Activated gamma-delta T cell treated with anti-CD3 and anti-CD28 coated beads, Interleukin-2, amount 50 U/mL, for 16 hours (primary cell): ENCODE results near the gene FOSB.

ENCODE experiments used
- DNase-seq: peaks from one replicate; pipeline ENCODE4 v3.0.0-alpha.2; 2020; ENCODE audit warnings: low read depth

The FOSB gene

DNA sequence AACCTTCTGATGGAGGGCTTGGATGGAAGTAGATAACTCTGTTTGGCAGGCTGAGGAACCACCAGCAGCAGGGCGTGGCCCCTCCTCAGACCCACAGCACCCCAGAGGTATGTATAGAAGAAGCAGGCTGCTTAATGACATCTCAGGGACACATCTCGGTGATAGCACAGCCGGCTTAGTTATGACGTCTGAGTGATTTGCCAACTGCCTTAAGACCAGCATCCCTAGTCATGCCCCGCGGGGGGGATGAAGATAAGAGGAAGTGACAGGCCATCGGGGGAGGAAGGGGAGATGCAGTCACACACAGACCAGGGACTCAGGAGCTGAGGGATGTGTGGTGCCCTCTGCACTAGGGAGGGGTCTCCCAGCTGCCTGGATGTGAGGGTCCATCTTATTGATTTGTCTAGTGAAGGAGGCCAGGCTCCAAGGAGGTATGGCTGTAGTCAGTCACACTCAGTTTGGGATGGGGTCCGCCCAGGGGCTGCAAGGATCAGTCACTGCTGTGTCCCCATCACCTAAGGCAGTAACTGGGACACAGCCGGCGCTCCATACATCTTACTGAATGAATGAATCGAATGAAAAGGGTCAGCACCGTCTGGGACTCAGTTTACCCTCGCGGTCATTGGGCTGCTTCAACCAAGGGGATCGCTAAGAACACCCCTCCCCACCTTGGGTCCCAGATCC lies 24.9 kb upstream of the FOSB start:
- DNase-seq, result no peak

- peak; percentile 20 for DNase-seq
Measured at GRCh38 chr19:45443462-45444317, 24.1 kb upstream of the FOSB start.

GRCh38 chr19:45444318-45445041 lies 23.3 kb upstream of the FOSB start:
- DNase-seq, result peak; percentile 66

DNA sequence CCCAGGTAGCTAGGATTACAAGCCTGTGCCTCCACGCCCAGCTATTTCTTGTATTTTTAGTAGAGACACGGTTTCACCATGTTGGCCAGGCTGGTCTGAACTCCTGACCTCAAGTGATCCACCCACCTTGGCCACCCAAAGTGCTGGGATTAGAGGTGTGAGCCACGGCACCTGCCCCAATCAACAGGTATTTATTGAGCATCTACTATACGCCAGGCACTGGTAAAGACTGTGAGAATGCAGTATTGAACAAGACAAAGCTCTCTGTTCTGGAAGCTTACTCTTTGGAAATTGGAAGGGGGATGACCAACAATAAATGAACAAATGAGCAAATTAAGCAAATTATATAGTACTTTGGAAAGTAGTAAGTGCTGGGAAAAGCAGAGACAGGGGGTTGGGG lies 22.7 kb upstream of the FOSB start:
- no peak for DNase-seq

DNA sequence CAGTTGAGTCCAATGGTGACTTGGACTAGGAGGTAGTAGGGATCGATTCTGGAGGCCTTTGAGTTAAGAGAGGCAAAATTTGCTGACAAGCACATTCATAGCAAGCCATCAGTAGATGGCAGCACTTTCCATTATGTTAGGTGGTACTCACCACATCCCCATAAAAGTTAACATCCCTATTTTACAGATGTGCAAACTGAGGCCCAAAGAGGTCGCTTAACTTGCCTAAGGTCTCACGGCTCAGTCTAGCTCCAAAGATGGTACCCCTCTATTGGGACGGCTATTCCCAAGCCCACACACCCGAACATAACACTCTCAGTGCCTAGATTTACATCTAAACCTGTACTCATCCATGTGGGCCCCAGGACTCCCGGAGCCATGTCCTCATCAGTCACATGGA lies 21.5 kb upstream of the FOSB start:
- DNase-seq, result no peak

DNA sequence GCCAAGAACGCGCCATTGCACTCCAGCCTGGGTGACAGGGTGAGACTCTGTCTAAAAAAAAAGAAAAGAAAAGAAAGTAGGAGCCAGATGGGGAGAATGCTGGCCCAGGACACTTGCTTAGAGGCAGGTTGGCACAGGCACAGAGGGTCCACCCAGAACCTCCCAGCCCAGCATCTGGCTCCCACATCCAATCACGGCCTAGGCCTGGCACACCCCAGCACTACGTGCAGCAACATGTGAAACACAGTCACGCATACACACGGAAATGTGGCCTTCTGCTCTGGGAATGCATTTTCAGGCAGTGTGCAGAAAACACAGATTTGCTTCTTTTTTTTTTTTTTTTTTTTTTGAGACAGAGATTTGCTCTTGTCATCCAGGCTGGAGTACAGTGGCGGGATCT lies 20.9 kb upstream of the FOSB start:
- DNase-seq, result no peak

DNA sequence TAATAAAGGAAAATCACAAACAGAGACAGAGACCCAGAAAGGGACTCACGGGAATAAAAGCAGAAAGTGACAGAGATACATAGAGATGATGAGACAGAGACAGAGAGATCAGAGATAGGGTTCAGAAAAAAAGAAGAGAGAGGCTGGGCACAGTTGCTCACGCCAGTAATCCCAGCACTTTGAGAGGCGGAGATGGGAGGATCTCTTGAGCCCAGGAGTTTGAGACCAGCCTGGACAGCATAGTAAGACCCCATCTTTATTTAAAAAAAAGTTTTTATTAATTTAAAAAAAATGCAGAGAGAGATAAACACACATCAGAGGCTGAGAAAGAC lies 19.4 kb upstream of the FOSB start:
- DNase-seq, result no peak

- no peak for DNase-seq
Measured at GRCh38 chr19:45448887-45449299, 18.9 kb upstream of the FOSB start.

- DNase-seq, result no peak
Measured at GRCh38 chr19:45450012-45450333, 17.8 kb upstream of the FOSB start.

GRCh38 chr19:45451131-45451849 lies 16.5 kb upstream of the FOSB start:
- no peak for DNase-seq

DNA sequence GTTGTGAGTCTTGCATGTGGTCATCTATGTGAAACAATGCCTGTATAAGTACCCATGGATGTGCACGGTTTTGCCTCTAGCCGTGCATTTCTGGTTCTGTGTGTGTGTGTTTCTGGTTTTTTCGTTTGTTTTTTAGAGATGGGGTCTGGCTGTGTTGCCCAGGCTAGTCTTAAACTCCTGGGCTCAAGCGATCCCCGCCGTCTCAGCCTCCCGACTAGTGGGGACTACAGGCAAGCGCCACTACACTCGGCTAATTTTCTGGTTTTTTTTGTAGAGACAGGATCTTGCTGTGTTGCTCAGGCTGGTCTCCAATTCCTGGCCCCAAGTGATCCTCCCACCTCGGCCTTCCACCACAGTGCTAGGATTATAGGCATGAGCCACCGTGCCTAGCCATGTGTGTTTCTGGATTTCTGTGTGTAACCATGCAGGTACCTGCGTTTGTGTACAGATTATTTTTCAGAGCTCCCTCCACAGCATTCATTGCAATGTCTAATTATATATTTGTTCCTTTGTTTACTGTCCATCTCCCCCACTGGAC lies 15.9 kb upstream of the FOSB start:
- no peak for DNase-seq

GRCh38 chr19:45455707-45456499 lies 11.9 kb upstream of the FOSB start:
- peak; percentile 67 for DNase-seq

GRCh38 chr19:45456500-45456815 lies 11.3 kb upstream of the FOSB start:
- DNase-seq, result no peak

DNA sequence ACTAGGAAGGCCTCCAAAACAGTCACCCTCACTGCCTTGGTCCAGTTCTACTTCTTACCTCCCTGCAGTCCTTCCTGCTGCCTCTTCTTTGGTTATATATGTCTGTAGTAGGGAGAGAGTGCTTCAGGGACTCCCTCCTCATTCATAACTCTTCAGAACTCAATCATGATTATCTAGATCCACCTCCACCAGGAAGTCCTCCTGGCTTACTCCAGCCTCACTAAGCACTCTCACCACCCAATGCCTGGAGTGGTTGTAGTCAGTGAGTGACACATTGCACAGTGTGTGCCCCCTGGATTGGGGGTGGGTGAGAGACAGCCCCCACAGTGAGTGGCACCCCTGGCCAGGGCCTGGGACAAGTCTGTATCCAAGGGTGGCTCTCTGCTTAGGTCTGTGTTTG lies 10.0 kb upstream of the FOSB start:
- DNase-seq, result no peak

DNA sequence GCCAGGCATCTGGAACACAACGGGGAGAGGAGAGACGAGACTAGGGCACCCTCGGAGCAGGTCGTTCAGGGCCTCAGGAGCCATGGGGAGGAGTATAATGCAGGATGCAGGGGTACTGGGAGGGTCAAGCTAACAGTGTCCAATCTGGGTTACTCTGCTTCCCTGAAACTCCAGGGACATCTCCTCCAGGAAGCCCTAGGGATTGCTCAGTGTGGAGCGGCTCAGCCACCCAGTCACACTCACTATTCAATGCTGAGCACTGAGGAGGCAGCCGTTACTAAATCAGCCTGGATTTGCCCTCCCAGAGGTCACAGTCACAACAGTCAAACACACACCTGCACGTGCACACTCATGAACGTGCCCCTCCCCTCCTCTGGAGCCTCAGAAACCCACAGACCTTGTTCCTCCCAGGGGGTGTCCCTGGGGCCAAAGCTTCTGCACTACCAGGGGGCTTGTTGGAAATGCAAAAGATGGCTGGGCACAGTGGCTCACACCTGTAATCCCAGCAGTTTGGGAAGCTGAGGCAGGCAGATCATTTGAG lies 6.9 kb upstream of the FOSB start:
- no peak for DNase-seq

DNA sequence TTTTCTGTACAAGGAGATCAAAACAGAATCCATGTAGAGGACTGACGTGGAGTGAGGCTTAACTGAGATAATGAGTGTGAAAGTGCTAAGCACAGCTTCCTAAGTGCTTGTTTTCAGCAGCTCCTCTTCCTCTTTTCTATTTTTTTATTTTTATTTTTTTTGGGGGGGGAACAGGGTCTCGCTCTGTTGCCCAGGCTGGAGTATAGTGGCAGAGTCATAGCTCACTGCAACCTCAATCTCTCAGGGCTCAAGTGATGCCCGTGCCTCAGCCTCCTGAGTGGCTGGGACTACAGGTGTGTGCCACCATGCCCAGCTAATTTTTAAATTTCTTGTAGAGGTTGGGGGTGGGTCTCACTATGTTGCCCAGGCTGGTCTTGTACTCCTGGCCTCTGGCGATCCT lies 5.6 kb upstream of the FOSB start:
- no peak for DNase-seq

DNA sequence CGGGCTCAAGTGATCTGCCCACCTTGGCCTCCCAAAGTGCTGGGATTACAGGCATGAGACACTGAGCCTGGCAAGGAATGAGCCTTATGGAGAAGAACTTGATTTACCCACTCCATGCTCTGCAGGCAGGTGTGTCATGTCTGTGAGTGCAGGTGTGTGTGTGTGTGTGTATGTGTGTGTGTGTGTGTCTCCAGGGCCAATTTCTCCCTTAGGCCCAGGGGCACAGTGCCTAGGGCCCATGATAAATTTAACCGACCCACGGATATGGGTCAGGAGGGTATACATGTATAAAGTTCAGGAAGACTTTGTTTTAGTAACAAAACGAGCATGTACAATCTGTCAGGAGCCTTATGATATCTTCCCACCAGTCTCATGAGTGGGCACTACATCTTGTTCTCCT lies 4.6 kb upstream of the FOSB start:
- DNase-seq, result no peak

DNA sequence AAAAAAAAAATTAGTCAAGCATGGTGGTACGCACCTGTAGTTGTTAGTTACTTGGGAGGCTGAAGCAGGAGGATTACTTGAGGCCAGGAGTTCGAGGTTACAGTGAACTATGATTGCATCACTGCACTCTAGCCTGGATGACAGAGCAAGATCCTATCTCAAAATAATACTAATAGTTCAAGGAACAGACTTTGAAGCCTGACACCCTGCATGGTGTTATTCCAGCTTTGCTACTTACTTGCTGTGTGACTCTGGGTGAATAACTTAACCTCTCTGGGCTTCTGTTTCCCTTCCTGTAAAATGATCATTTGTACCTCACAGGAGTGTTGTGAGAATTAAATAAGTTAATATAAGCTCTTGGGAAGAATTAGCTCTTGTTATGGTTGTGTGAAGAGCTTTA lies 3.5 kb upstream of the FOSB start:
- no peak for DNase-seq

- no peak for DNase-seq
Measured at GRCh38 chr19:45464852-45465441, 2.8 kb upstream of the FOSB start.

- no peak for DNase-seq
Measured at GRCh38 chr19:45467115-45467455, 711 bp upstream of the FOSB start.

DNA sequence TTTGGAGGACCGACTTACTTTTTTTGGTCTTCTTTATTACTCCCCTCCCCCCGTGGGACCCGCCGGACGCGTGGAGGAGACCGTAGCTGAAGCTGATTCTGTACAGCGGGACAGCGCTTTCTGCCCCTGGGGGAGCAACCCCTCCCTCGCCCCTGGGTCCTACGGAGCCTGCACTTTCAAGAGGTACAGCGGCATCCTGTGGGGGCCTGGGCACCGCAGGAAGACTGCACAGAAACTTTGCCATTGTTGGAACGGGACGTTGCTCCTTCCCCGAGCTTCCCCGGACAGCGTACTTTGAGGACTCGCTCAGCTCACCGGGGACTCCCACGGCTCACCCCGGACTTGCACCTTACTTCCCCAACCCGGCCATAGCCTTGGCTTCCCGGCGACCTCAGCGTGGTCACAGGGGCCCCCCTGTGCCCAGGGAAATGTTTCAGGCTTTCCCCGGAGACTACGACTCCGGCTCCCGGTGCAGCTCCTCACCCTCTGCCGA lies 409 bp downstream of the FOSB start:
- DNase-seq, result no peak
